GM12878 (cell line): ENCODE measurements around the gene FBXL15. TPM values are rescaled to one million over a fixed set of nuclear protein-coding genes. Genes with fewer than 3 reads are reported as not detected.

Source experiments
- ATAC-seq: fragments of 200-7000 bp; cut with Tn5 transposase; 3 replicates; pipeline ENCODE4 v1.9.1; 2020; ENCODE audit warnings: mild to moderate bottlenecking, moderate library complexity
- BruUV-seq: library from RNA; stranded (reverse); fragments of 400-500 nt; replicated peaks from 2 replicates; lab custom pipeline; 2021; lab: Mats Ljungman, UMichigan
- CTCF ChIA-PET: fragments of 300-600 bp; sonication (Branson Sonifier 250); formaldehyde crosslinking; extraction: SDS; loops from one replicate; lab custom pipeline; 2021; ENCODE audit warnings: inconsistent platforms; lab: Yijun Ruan, JAX
- POLR2A ChIA-PET: fragments of 350-600 bp; formaldehyde crosslinking; extraction: SDS; loops from one replicate; lab custom pipeline; 2021; ENCODE audit warnings: inconsistent platforms; lab: Charles Lee
- RAD21 ChIA-PET: fragments of 300-600 bp; sonication (Branson Sonifier 250); formaldehyde crosslinking; loops from one replicate; lab custom pipeline; 2023; ENCODE audit warnings: antibody characterized with exemption; ENCODE audit not compliant: unreplicated experiment; lab: Charles Lee
- SMC1A ChIA-PET: fragments of 300-600 bp; sonication (Branson Sonifier 250); formaldehyde crosslinking; loops from one replicate; lab custom pipeline; 2023; ENCODE audit not compliant: unreplicated experiment, uncharacterized antibody; lab: Charles Lee
- DNase-seq: peaks from one replicate; pipeline ENCODE4 v3.0.0-alpha.2; 2011; ENCODE audit warnings: low read depth, low spot score
- FAIRE-seq: peaks from 3 replicates; lab custom pipeline; 2011; peaks lifted over from hg19 to GRCh38; lab: Jason Lieb, UNC
- H2AFZ ChIP-seq: 2 replicates; pipeline ENCODE4 v1.6.0; 2011; ENCODE audit warnings: low read depth, low read length, control low read depth; ENCODE audit not compliant: control insufficient read depth
- H3K27ac ChIP-seq: 2 replicates; pipeline ENCODE4 v1.5.1; 2011; ENCODE audit warnings: control low read depth; ENCODE audit not compliant: control insufficient read depth, insufficient read depth
- H3K27me3 ChIP-seq, 2 experiments: replicated peaks in 1 of 2; 2 replicates each; pipeline versions ENCODE4 v1.6.0 to v1.6.1; 2011; ENCODE audit warnings: low read length in 1 of 2; ENCODE audit not compliant: control insufficient read depth in 2 of 2, insufficient read depth in 2 of 2
- H3K36me3 ChIP-seq, 2 experiments: 2 replicates each; pipeline ENCODE4 v1.5.1; 2011; ENCODE audit warnings: low read length in 1 of 2; ENCODE audit not compliant: control insufficient read depth in 2 of 2, insufficient read depth in 2 of 2
- H3K4me1 ChIP-seq: 2 replicates; pipeline ENCODE4 v1.6.1; 2011; ENCODE audit warnings: mild to moderate bottlenecking, low read length, moderate library complexity, mixed read lengths; ENCODE audit not compliant: control insufficient read depth, insufficient read depth
- H3K4me2 ChIP-seq: 2 replicates; pipeline ENCODE4 v1.6.0; 2011; ENCODE audit warnings: control low read depth; ENCODE audit not compliant: control insufficient read depth, insufficient read depth
- H3K4me3 ChIP-seq: fragments of 200-600 bp; sonication (generic); 2 replicates; pipeline ENCODE4 v1.5.1; 2016
- H3K79me2 ChIP-seq: 2 replicates; pipeline ENCODE4 v1.6.0; 2011; ENCODE audit warnings: low read length; ENCODE audit not compliant: control insufficient read depth, insufficient read depth
- H3K9ac ChIP-seq: 2 replicates; pipeline ENCODE4 v1.8.0; 2011; ENCODE audit warnings: low read length, control low read depth, mixed read lengths; ENCODE audit not compliant: control insufficient read depth, insufficient read depth
- H3K9me3 ChIP-seq: replicated peaks from 3 replicates; pipeline ENCODE4 v1.5.1; 2011; ENCODE audit warnings: mild to moderate bottlenecking, low read length; ENCODE audit not compliant: control insufficient read depth, insufficient read depth
- H4K20me1 ChIP-seq: 2 replicates; pipeline ENCODE4 v1.6.0; 2011; ENCODE audit not compliant: control insufficient read depth, insufficient read depth
- BHLHE40 ChIP-seq, 2 experiments: fragments of 450-650 bp in 1 of 2; IDR thresholded peaks; 2 replicates each; pipeline ENCODE4 v1.6.1; 2011 to 2017; ENCODE audit warnings: low read depth in 2 of 2, borderline replicate concordance in 1 of 2, improper control_type of control experiment in 1 of 2, low read length in 1 of 2, mild to moderate bottlenecking in 1 of 2
- CHD1 ChIP-seq: IDR thresholded peaks from 2 replicates; pipeline ENCODE4 v1.6.1; 2012; ENCODE audit warnings: low read depth, low read length, improper control_type of control experiment
- CREM ChIP-seq: IDR thresholded peaks from 2 replicates; pipeline ENCODE4 v1.6.1; 2014; ENCODE audit warnings: antibody characterized with exemption, low read depth
- ETV6 ChIP-seq, 2 experiments: fragments of 450-650 bp in 1 of 2; IDR thresholded peaks in 1 of 2; conservative IDR thresholded peaks in 1 of 2; 2 replicates each; pipeline ENCODE4 v1.6.1; 2014; ENCODE audit warnings: antibody characterized with exemption in 1 of 2, borderline replicate concordance in 1 of 2, low read depth in 1 of 2, mild to moderate bottlenecking in 1 of 2, moderate library complexity in 1 of 2
- JUND ChIP-seq: IDR thresholded peaks from 2 replicates; pipeline ENCODE4 v1.6.1; 2012; ENCODE audit warnings: low read depth, mild to moderate bottlenecking, low read length, improper control_type of control experiment, moderate library complexity
- NFYB ChIP-seq: IDR thresholded peaks from 2 replicates; pipeline ENCODE4 v1.6.1; 2011; ENCODE audit warnings: low read depth, mild to moderate bottlenecking, low read length, improper control_type of control experiment, moderate library complexity; ENCODE audit not compliant: insufficient read depth
- NR2F1 ChIP-seq: fragments of 450-650 bp; conservative IDR thresholded peaks from 2 replicates; pipeline ENCODE4 v1.6.1; 2017; ENCODE audit warnings: mild to moderate bottlenecking
- RELA ChIP-seq: fragments of 450-650 bp; IDR thresholded peaks from 2 replicates; pipeline ENCODE4 v1.8.0; 2014; ENCODE audit warnings: borderline replicate concordance; ENCODE audit not compliant: partially characterized antibody
- SIX5 ChIP-seq: IDR thresholded peaks from 2 replicates; pipeline ENCODE4 v1.6.1; 2011; ENCODE audit warnings: mild to moderate bottlenecking, low read depth, low read length, moderate library complexity; ENCODE audit not compliant: severe bottlenecking
- YBX1 ChIP-seq: fragments of 450-650 bp; IDR thresholded peaks from 2 replicates; pipeline ENCODE4 v1.6.1; 2016; ENCODE audit warnings: antibody characterized with exemption
- ZBTB33 ChIP-seq: fragments of 450-650 bp; IDR thresholded peaks from 2 replicates; pipeline ENCODE4 v1.6.1; 2017; ENCODE audit warnings: mild to moderate bottlenecking
- ZNF687 ChIP-seq: fragments of 450-650 bp; IDR thresholded peaks from 2 replicates; pipeline ENCODE4 v1.6.1; 2017; ENCODE audit warnings: mild to moderate bottlenecking, moderate library complexity
- WGBS: methylation state at CpG from one replicate; pipeline ENCODE4 v1.1.6; 2016; ENCODE audit warnings: low lambda C conversion rate; ENCODE audit not compliant: insufficient replicate concordance, insufficient coverage; ENCODE audit errors: missing lambda C conversion rate; 5-methylcytosine and 5-hydroxymethylcytosine counted together
- in situ Hi-C: fragments of 300-500 bp; cut with MboI; formaldehyde crosslinking; loops from 9 replicates; pipeline ENCODE4 v1.14.3; 2018; ENCODE audit warnings: mixed read lengths
- intact Hi-C: fragments of 100-400 bp; cut with micrococcal nuclease; formaldehyde crosslinking; loops from one replicate; pipeline ENCODE4 v1.14.2; 2022; ENCODE audit not compliant: unreplicated experiment
- polyA plus RNA-seq, 11 experiments: library from polyadenylated mRNA; depleted of rRNA in 4 of 11; unstranded in 6 of 11; stranded (reverse) in 5 of 11; fragments of >200 nt; fragmentation: Nextera tagmentation in 4 of 11; fragmentation: Illumina TruSeq in 1 of 11; extraction: Ambion mirVana in 4 of 11; extraction: Trizol in 1 of 11; gene quantifications; 1 replicate in 1 of 11; 2 replicates in 10 of 11; pipeline versions ENCODE4 v1.2.1 to v1.2.3, GENCODE V29; 2011 to 2016; ENCODE audit warnings: inconsistent platforms in 2 of 11, missing spikeins in 2 of 11, low read depth in 1 of 11
- total RNA-seq, 4 experiments: library from RNA; depleted of rRNA in 3 of 4; stranded (reverse); fragments of >200 nt in 3 of 4; fragmentation: Illumina TruSeq in 1 of 4; extraction: Trizol in 1 of 4; gene quantifications; 2 replicates each; pipeline versions ENCODE4 v1.2.1 to v1.2.3, GENCODE V29; 2013 to 2021

FBXL15 gene
- total and polyA plus RNA-seq, 10 of the 15 experiments (the other 5 are each of a cell fraction or from before 2014, with no cell fraction given) = 0.13 to 21.3 (median 7.9) TPM

GRCh38 chr10:102392306-102392705 lies 28.3 kb upstream of the FBXL15 start:
- H3K79me2 ChIP-seq = peaks cover 29% of the 10 kb centered on the region
- H3K4me2 ChIP-seq = no peak overlapping the region
- no TSS peak for BruUV-seq
- CTCF ChIA-PET = interaction anchor here (0.6 to 9.1 kb wide), 7 partner anchors 30 to 223 kb away, joined by 3 to 90 read pairs (median 12); partner anchors contain the start of gene FBXL15
- H2AFZ ChIP-seq = no peak overlapping the region
- H3K36me3 ChIP-seq = peaks cover 3% of the 10 kb centered on the region in 2 experiments; a peak in 2 of 4 replicates
- ATAC-seq = no peak
- H3K9ac ChIP-seq = no peak overlapping the region
- no peak for DNase-seq
- peaks cover 14% of the 10 kb centered on the region for H3K4me1 ChIP-seq
- no peaks in the 10 kb centered on the region; the same call in 2 of the 3 replicates for H3K9me3 ChIP-seq
- TF ChIP-seq BHLHE40 (IDR thresholded peaks at IDR 0.05; ENCODE audit: borderline replicate concordance in 1 of 2, low read depth in 2 of 2, low read length in 1 of 2) = no peak
- TF ChIP-seq ETV6 (conservative IDR thresholded peaks at IDR 0.05 in 1 of 2, IDR thresholded peaks at IDR 0.05 in 1 of 2; ENCODE audit: borderline replicate concordance in 1 of 2, low read depth in 1 of 2) = no peak
- TF ChIP-seq JUND = no peak
- TF ChIP-seq RELA = no peak
- no peak for TF ChIP-seq NR2F1
- no peak for TF ChIP-seq ZNF687
- TF ChIP-seq NFYB = no peak
- no peak for TF ChIP-seq ZBTB33
- TF ChIP-seq CHD1 = no peak
- no peak for TF ChIP-seq CREM
- TF ChIP-seq SIX5 = no peak
- no peak for TF ChIP-seq YBX1
- no peak overlapping the region for H3K27ac ChIP-seq
- no peaks in the 10 kb centered on the region for H4K20me1 ChIP-seq
- RAD21 ChIA-PET = interaction anchor here (2.2 to 3.1 kb wide), 3 partner anchors 86 to 191 kb away, joined by 14 to 21 read pairs (median 17); no protein-coding TSS in a partner anchor
- in situ Hi-C loops = no loop called here
- WGBS = 67% methylated on average over 5 of the region's 5 CpGs
- POLR2A ChIA-PET = interaction anchor here (6.1 kb wide), 1 partner anchor 42 kb away, joined by 42 read pairs; the partner anchor contains the start of gene CUEDC2
- no peak overlapping the region for H3K4me3 ChIP-seq
- SMC1A ChIA-PET = interaction anchor here (1.5 to 2.0 kb wide), 2 partner anchors 7 to 192 kb away, joined by 4 to 6 read pairs; no protein-coding TSS in a partner anchor
- no peak for FAIRE-seq
- intact Hi-C loops = loop anchor here (5.0 to 10.0 kb wide), 3 partner anchors 70 to 252 kb away; partner anchors contain the start of gene TRIM8
- no peaks in the 10 kb centered on the region for H3K27me3 ChIP-seq
